Omental fat pad (tissue), 4 donors: ENCODE measurements around the gene DIP2C. TPM values are rescaled to one million over a fixed set of nuclear protein-coding genes. Genes with fewer than 3 reads are reported as not detected.
"Not testable (repeated sequence)": the region's sequence is repeated elsewhere in the genome, so short reads cannot be mapped to it uniquely, and the experiment has no call there.

Experiments
- ATAC-seq: fragments of 150-250 bp; one replicate; pipeline ENCODE4 v1.9.1; 2016; ENCODE audit warnings: mild to moderate bottlenecking, moderate library complexity; ENCODE audit not compliant: low FRiP score
- DNase-seq: peaks from one replicate; pipeline ENCODE4 v3.0.0-alpha.2; 2019; ENCODE audit warnings: low spot score
- CTCF ChIP-seq, 3 donors: fragments of 450-650 bp; IDR thresholded peaks; one replicate each; pipeline ENCODE4 v1.5.1; 2016 to 2017; ENCODE audit warnings: antibody characterized with exemption in 3 of 3, mild to moderate bottlenecking in 3 of 3, moderate library complexity in 2 of 3
- total RNA-seq, 4 donors: library from RNA; depleted of rRNA; stranded (reverse); fragments of >200 nt; gene quantifications; one replicate each; pipeline ENCODE4 v1.1.0, GENCODE V29; 2016

The DIP2C gene
- total RNA-seq, 4 donors from 2014 or later = 19.7 to 56.5 (median 31.1) TPM

- ATAC-seq (no peak), DNase-seq (no peak)
Measured at GRCh38 chr10:588246-589165, 101.0 kb downstream of the DIP2C start.

GRCh38 chr10:586716-587115 is 102.8 kb downstream of the DIP2C start:
- ATAC-seq = no peak
- TF ChIP-seq CTCF (IDR thresholded peaks at IDR 0.05) = no peak
- DNase-seq = no peak

More at GRCh38 chr10:588246-589165, 101.0 kb downstream of the DIP2C start:
- no peak for TF ChIP-seq CTCF (IDR thresholded peaks at IDR 0.05)

GRCh38 chr10:586151-586550 is 103.3 kb downstream of the DIP2C start:
- ATAC-seq (no peak), DNase-seq (no peak)
- no peak for TF ChIP-seq CTCF (IDR thresholded peaks at IDR 0.05)

GRCh38 chr10:585502-585901 is 104.0 kb downstream of the DIP2C start:
- no peak for TF ChIP-seq CTCF (IDR thresholded peaks at IDR 0.05)
- no peak for ATAC-seq
- DNase-seq = no peak

- not testable (repeated sequence) for DNase-seq, ATAC-seq
Measured at GRCh38 chr10:584497-585290, 104.8 kb downstream of the DIP2C start.

- ATAC-seq = no peak
- DNase-seq = no peak
- TF ChIP-seq CTCF (IDR thresholded peaks at IDR 0.05) = no peak
Measured at GRCh38 chr10:583433-583832, 106.0 kb downstream of the DIP2C start.

GRCh38 chr10:581776-582330 is 107.6 kb downstream of the DIP2C start:
- ATAC-seq (no peak), DNase-seq (no peak)
- TF ChIP-seq CTCF (IDR thresholded peaks at IDR 0.05) = no peak
